Measurements from ENCODE around the gene AMPD1.

The AMPD1 gene

DNA sequence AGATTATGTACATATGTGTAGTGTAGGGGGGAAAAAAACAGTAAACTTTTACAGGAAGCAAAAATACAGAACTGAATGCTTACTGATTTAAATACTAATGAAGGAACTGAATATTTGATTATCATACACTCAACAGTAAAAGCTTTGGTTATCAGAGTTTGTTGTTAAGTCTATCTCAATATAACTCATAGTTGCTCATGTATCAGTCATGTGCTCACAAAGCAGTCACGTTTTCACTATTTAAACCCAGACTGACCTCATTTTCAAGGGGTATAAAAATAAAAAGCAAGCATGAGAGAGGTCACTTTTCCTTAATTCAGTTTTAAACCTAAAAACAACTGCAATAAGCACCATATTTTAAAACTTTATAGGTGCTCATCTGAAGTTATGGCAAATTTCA, 28.1 kb upstream of the AMPD1 start:
- Histone ChIP-seq H3K9me2 (replicated peaks; ENCODE audit: insufficient read depth, low read length) (no peaks in the 10 kb centered on the region), H3F3A (ENCODE audit: insufficient read depth, low read length) (no peaks in the 10 kb centered on the region), H3K27me3 (replicated peaks; ENCODE audit: insufficient read depth, low read length) (no peaks in the 10 kb centered on the region), H3K4me3 (ENCODE audit: low read length) (no peak overlapping the region), H3K27ac (ENCODE audit: low read length) (no peak overlapping the region), H3K4me1 (ENCODE audit: low read length) (no peaks in the 10 kb centered on the region), H3K79me2 (ENCODE audit: low read length) (peaks cover 8% of the 10 kb centered on the region; the same call in 1 of the 2 replicates), H3K9me3 (replicated peaks; ENCODE audit: insufficient read depth, low read length) (no peaks in the 10 kb centered on the region), H3K9ac (ENCODE audit: low read length) (no peak overlapping the region), H3K36me3 (replicated peaks; ENCODE audit: insufficient read depth, low read length) (no peaks in the 10 kb centered on the region), H3K4me2 (ENCODE audit: low read depth, low read length) (no peak overlapping the region), H4K20me1 (ENCODE audit: insufficient read depth, low read length) (no peaks in the 10 kb centered on the region), H2AFZ (ENCODE audit: low read length) (no peak overlapping the region)
- DNase-seq = no peak
- TF ChIP-seq, protein P1, sequence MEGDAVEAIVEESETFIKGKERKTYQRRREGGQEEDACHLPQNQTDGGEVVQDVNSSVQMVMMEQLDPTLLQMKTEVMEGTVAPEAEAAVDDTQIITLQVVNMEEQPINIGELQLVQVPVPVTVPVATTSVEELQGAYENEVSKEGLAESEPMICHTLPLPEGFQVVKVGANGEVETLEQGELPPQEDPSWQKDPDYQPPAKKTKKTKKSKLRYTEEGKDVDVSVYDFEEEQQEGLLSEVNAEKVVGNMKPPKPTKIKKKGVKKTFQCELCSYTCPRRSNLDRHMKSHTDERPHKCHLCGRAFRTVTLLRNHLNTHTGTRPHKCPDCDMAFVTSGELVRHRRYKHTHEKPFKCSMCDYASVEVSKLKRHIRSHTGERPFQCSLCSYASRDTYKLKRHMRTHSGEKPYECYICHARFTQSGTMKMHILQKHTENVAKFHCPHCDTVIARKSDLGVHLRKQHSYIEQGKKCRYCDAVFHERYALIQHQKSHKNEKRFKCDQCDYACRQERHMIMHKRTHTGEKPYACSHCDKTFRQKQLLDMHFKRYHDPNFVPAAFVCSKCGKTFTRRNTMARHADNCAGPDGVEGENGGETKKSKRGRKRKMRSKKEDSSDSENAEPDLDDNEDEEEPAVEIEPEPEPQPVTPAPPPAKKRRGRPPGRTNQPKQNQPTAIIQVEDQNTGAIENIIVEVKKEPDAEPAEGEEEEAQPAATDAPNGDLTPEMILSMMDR (IDR thresholded peaks at IDR 0.05; ENCODE audit: low read length) = no peak
- TF ChIP-seq EZH2 (optimal IDR thresholded peaks at IDR 0.05; ENCODE audit: low read depth, low read length) (no peak), EZH2phosphoT487 (IDR thresholded peaks at IDR 0.05; ENCODE audit: low read length) (no peak)

DNA sequence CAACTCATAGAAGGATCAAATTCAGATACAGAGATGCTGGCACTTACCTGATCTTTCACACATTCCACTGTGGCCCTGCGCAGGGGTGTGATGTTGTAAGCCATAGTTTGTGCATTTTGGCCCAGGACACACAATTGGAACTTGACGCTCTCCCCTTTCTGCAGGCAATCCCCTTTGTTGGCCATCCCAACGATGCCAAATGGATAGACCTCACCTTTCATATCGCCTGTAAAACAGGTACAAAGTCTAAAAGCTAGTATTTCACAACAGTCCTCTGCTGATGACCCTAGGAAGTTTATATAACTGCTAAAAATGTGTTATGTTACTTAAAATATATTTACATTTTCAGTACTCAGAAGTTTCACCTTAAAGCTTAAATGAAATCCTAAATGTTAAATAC, 25.1 kb upstream of the AMPD1 start:
- no peak for DNase-seq
- H3K27ac ChIP-seq (ENCODE audit: low read length) = no peak overlapping the region
- TF ChIP-seq, protein P1 (IDR thresholded peaks at IDR 0.05; ENCODE audit: low read length) = no peak
- TF ChIP-seq EZH2phosphoT487 (IDR thresholded peaks at IDR 0.05; ENCODE audit: low read length) (no peak), EZH2 (optimal IDR thresholded peaks at IDR 0.05; ENCODE audit: low read depth, low read length) (no peak)
- H3K4me2 ChIP-seq (ENCODE audit: low read depth, low read length) = no peak overlapping the region
- no peaks in the 10 kb centered on the region for H3K9me3 ChIP-seq (replicated peaks; ENCODE audit: insufficient read depth, low read length)
- no peak overlapping the region for H2AFZ ChIP-seq (ENCODE audit: low read length)
- H3K4me3 ChIP-seq (ENCODE audit: low read length) = no peak overlapping the region
- H3K79me2 ChIP-seq (ENCODE audit: low read length) = peaks cover 11% of the 10 kb centered on the region
- H3K9ac ChIP-seq (ENCODE audit: low read length) = no peak overlapping the region
- H3K4me1 ChIP-seq (ENCODE audit: low read length) = no peaks in the 10 kb centered on the region
- H3K36me3 ChIP-seq (replicated peaks; ENCODE audit: insufficient read depth, low read length) = no peaks in the 10 kb centered on the region
- no peaks in the 10 kb centered on the region for H4K20me1 ChIP-seq (ENCODE audit: insufficient read depth, low read length)
- no peaks in the 10 kb centered on the region for H3K27me3 ChIP-seq (replicated peaks; ENCODE audit: insufficient read depth, low read length)
- H3F3A ChIP-seq (ENCODE audit: insufficient read depth, low read length) = peaks cover 10% of the 10 kb centered on the region; the same call in 1 of the 2 replicates
- H3K9me2 ChIP-seq (replicated peaks; ENCODE audit: insufficient read depth, low read length) = no peaks in the 10 kb centered on the region

DNA sequence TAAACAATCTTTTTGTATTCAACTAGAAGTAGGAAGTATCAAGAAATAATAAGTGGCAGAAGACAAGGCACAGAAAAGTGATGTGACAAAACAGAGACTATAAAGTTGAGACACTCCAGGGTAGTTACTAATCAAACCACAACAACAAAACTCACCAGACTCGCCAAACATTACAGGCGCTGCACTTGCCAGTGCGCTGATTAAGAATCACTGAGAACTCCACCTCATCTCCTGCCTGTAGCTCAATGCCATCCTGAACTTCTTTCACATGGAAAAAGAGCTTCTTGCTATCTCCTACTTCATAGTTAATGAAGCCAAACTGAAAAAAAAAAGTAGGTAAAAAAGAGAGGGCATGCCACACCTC, 24.1 kb upstream of the AMPD1 start:
- Histone ChIP-seq H3F3A (ENCODE audit: insufficient read depth, low read length) (peaks cover 10% of the 10 kb centered on the region; the same call in 1 of the 2 replicates), H3K4me1 (ENCODE audit: low read length) (no peaks in the 10 kb centered on the region), H4K20me1 (ENCODE audit: insufficient read depth, low read length) (no peaks in the 10 kb centered on the region), H3K27me3 (replicated peaks; ENCODE audit: insufficient read depth, low read length) (no peaks in the 10 kb centered on the region), H3K36me3 (replicated peaks; ENCODE audit: insufficient read depth, low read length) (no peaks in the 10 kb centered on the region), H3K9me3 (replicated peaks; ENCODE audit: insufficient read depth, low read length) (no peaks in the 10 kb centered on the region), H3K27ac (ENCODE audit: low read length) (no peak overlapping the region), H3K79me2 (ENCODE audit: low read length) (peaks cover 17% of the 10 kb centered on the region), H3K4me2 (ENCODE audit: low read depth, low read length) (no peak overlapping the region), H3K9ac (ENCODE audit: low read length) (no peak overlapping the region), H2AFZ (ENCODE audit: low read length) (no peak overlapping the region), H3K4me3 (ENCODE audit: low read length) (no peak overlapping the region), H3K9me2 (replicated peaks; ENCODE audit: insufficient read depth, low read length) (no peaks in the 10 kb centered on the region)
- TF ChIP-seq EZH2phosphoT487 (IDR thresholded peaks at IDR 0.05; ENCODE audit: low read length) (no peak), EZH2 (optimal IDR thresholded peaks at IDR 0.05; ENCODE audit: low read depth, low read length) (no peak)
- TF ChIP-seq, protein P1 (IDR thresholded peaks at IDR 0.05; ENCODE audit: low read length) = no peak
- DNase-seq = no peak
